HG02885 (cell line): ENCODE measurements around the gene UBXN10.

Experiments
- ATAC-seq: cut with Tn5 transposase; IDR thresholded peaks from one replicate; pipeline ENCODE4 v1.9.1; 2021; ENCODE audit warnings: mild to moderate bottlenecking; ENCODE audit not compliant: unreplicated experiment, poor library complexity

The UBXN10 gene

DNA sequence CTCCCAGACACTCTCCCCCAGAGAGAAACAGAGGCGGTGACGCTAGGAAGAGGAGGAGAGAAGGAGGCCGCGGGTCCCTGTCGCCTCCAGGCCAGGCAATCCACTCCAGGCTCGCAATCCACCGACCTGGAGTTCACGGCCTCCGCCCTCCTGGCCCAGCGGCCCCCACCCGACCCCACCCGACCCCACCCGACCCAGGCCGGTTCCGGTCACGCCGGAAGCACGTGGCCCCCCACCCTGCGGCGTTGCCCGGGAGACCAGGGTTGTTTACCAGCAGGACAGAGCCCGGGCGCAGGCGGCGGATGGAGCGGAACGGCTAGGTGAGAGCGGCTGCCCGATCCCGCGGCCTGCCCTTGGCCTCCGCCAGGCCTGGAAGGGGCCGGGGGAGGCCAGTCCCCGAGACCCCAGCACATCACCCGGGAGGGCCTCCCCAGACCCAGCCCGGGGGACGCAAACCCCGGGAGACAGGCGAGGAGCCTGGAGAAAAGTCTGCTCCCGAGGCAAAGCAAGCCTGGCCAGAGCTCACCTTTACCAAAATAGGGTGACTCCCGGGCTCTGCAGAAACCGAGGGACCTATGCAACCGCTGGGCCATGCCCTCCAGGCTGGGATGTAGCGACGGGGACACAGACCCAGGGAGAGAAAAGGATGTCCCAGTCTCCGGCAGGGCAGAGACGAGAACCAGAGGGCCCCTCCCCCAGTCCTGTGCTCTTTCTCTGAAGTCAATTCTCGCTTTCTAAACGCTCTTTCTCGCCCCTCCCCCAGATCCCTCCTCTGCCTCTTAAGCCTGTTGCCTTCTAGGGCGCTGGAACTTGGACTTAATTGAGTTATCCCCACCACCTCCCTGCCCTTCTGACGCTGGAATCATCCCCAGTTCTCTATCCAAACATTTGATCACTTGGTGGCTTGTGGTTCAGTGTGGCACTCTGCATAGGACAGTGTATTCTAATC lies at the start of gene UBXN10, which contains the start of gene PLA2G2C:
Gene UBXN10 (plus strand): TSS at position 263 of the 949 bp plus-strand sequence. CDS start 4,466 bp downstream, outside the sequence.
Gene PLA2G2C (minus strand): TSS at position 685 of the 949 bp plus-strand sequence. CDS start 9,155 bp downstream, outside the sequence.
- no peak for ATAC-seq

GRCh38 chr1:20136249-20136648 lies 49.6 kb upstream of the UBXN10 start:
- no peak for ATAC-seq

GRCh38 chr1:20137055-20137454 lies 48.8 kb upstream of the UBXN10 start:
- no peak for ATAC-seq

DNA sequence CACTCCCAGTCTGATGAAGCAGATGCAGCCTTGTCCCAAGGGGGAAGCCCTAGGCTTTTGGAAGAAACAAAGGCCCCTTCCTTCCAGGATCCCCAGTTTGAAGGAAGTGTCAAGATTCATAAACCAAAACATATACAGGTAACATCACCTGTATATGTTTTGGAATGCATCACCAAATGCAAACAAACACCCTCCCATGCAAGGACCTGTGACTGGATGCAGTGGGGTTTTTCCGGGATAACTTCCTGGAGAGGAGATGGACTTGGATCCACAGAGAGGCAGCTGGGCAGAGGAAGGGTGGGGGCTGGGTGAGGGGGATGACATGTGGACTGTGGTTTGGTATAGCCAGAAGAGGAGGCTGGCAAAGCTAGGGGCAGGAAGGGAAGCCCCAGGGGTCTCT lies 48.3 kb upstream of the UBXN10 start:
- no peak for ATAC-seq

DNA sequence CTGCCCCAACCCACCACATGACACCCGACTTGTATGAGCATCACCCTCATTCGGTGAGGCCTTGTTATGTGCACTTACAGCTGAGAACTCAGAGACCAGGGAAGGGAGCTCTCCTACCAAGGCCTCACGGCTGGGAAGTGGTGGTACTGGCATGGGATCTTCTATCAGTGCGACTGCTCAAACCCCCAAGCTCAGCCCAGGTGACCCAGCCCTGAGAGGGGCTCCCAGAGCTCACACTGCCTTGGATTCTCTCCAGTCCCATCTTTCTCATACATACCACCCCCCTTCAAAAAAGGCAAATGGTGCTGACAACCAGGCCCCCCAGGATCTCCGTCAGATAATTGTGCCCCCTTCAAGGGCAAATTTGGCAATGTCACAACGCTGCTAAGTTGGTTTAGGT lies 47.5 kb upstream of the UBXN10 start:
- ATAC-seq: no peak

GRCh38 chr1:20138961-20139550 lies 46.8 kb upstream of the UBXN10 start, which contains the start of gene PLA2G2F:
Gene PLA2G2F, plus strand, starts transcription at chr1:20139323. Its CDS starts 105 bp downstream, at chr1:20139428.
- ATAC-seq: no peak

DNA sequence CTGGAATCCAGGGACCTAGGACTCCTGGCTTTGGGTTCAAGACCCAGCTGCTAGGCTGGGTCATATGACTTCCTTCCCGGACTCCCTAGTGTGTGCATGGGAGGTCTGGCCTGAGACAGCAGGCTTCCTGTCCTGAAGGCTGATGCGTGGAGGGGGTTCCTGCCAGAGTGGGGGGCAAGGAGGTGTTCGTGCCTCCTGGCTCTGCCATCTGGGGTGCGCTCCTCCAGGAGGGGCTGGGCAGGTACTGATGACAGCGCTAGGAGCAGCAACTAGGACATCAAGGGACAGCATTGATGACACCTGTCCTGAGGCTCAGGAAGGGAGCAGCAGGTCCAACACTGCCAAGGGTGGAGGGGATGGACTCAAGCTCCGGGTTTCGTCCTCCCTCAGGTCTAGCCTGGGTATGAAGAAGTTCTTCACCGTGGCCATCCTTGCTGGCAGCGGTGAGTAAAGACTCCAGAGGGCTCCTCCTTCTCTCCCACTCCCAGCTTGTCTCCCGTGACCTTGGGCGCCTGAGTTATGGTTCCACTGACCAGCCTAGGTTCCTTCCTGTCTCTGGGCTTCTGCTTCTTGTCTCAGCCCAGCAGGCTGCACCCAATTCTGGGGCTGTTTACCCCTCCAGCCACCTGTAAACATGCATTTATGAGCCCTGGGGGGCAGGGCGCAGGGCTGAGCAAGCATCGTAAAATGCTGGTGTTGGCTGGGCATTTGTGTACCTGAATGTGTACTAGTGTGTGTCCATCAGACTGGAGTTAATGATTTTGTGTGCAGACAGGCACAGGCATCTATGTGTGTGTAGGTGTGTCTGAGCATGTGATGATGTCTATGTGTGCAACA lies 45.9 kb upstream of the UBXN10 start:
- ATAC-seq: no peak

- no peak for ATAC-seq
Observed at GRCh38 chr1:20141001-20141400, 44.9 kb upstream of the UBXN10 start.

GRCh38 chr1:20141466-20141865 lies 44.4 kb upstream of the UBXN10 start:
- no peak for ATAC-seq

GRCh38 chr1:20142001-20142710 lies 43.7 kb upstream of the UBXN10 start:
- no peak for ATAC-seq

DNA sequence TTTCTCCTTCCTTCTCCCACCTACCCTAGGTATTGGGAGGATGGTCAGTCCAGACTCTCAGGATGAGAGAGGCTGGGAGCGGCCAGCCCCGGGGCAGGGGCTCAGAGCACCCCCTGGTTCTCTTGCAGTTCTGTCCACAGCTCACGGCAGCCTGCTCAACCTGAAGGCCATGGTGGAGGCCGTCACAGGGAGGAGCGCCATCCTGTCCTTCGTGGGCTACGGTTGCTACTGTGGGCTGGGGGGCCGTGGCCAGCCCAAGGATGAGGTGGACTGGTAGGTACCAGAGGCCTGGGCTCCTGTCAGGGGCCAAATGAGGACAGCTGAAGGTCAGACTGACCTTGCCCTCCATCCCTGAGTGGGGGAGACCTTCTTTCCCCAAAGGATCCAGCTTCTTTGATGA lies 42.6 kb upstream of the UBXN10 start:
- ATAC-seq: no peak

DNA sequence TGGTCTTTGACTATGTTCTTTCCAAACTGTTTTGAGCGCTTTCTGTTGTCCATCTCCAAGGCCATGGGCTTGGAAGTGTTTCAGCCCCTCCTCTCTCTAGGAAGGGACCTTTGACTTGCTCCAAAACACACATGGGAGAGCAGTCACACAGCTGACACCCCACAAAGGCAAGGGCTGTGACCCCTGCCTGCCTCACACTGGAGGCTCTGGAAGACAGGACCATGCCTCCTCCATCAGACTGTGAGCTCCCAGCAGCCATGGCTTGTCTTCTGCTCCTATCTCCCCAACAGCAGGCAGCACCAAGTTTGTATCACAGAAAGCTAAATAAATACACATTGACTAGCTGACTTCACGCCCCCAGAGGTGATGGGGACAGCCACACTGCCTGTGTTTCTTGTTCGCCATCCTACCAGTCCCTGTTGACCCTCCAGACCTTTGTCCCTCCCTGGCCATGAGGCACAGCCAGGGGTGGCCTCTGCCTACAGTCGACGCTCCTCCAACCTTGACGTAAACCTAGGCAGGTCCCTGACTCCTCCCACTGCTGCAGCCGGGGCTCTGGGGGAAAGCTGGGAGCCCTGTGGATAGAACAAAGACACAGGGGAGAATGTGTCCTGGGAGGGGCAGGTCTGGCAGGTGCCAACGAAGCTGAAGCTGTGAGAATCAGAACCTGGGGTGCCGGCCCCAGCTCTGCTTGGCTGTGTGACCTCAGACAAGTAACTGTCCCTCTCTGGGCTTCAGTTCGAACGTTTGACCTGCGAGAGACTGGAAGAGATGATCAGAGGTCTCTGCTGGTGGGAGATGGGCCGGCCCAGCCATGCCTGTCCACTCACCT lies 41.9 kb upstream of the UBXN10 start:
- ATAC-seq: no peak

DNA sequence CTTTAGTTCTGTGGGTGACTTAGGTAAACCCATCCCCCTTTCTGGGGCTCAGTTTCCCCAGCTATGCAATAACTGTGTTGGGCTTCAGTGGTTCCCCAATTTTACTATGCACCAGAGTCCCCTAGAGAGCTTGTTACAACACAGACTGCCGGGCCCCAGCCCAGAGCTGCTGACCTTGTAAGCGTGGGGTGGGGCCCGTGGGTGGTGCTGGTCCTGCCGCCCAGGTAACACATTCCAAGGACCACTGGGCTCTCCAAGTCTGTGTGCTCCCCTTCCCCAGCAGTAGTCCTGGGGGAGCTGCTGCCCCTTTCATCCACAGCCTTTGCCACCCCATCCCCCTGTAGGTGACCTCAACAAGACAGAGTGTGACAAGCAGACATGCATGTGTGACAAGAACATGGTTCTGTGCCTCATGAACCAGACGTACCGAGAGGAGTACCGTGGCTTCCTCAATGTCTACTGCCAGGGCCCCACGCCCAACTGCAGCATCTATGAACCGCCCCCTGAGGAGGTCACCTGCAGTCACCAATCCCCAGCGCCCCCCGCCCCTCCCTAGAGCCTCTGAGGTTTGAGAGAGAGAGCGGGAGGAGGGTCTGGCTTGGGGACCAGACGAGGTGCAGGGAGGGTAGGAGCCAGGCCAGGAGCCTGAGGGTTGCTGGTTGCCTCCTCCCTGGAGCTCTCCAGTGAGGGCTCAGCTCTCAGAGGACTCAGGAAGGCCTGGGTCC lies 37.9 kb upstream of the UBXN10 start:
- ATAC-seq: no peak

DNA sequence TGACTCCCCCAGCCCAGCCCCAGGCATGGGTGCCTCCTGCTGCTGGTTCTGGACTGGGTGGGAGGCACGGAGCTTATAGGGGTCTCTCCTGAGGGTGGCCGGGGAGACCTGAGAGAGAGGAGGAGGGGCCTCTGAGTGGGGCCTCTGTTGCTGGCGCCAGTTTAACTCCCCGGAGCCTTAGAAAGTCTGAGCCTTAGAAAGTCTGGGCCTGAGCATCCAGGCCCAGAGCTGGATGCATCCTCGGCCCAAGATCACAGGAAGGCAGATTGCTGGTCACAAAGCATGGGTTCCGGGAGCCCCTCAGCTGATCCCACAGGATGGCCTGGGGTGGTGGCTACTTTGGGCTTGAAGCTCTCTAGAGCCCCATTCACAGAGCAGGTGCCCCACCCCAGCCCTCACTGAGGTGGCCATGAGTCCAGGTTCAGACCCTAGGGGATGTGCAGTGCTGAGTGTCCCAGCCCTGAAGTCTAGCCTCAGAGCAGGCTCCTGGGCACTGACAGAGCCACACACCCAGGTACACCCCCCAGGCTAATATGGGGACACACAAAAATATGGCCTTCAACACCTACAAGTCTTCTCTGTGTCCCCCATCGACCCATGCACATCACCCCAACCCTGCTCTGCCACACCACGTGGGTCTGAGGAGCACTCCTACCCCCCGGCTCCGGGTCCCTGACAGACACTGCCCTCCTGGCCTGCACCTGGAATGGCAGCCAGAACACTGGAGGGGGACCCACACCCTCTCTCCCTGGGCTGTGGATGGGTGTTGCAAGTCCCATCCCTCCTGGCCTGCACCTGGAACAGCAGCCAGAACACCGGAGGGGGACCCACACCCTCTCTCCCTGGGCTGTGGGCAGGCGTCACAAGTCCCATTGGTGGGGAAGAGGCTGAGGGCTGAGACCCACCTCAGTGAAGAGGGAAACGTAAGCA lies 37.1 kb upstream of the UBXN10 start:
- ATAC-seq: no peak

- no peak for ATAC-seq
Observed at GRCh38 chr1:20149601-20150325, 36.1 kb upstream of the UBXN10 start.

GRCh38 chr1:20150326-20150705 lies 35.6 kb upstream of the UBXN10 start:
- no peak for ATAC-seq

DNA sequence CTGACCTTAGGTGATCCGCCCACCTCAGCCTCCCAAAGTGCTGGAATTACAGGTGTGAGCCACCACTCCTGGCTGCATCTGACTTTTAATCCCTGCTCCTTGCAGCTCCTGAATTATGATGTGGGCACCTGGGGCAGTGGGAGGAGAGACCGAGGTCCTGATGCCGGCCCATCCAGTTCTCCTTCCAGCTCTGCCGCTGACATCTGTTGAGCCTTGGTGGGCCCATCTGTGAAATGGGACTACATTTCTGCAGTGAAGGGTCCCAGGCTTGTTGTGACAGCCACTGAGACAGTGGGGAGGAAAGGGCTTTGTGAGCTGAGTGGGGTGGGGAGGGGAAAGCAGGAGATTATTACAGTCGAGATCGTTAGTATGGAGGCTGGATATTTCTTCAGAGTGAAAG lies 34.9 kb upstream of the UBXN10 start:
- no peak for ATAC-seq
